Left lung (tissue), 10 donors: Measurements from ENCODE around the gene TMEM14B. TPM values are rescaled to one million over a fixed set of nuclear protein-coding genes. Genes with fewer than 3 reads are reported as not detected.
"Not testable (repeated sequence)": the region's sequence is repeated elsewhere in the genome, so short reads cannot be mapped to it uniquely, and the experiment has no call there.

Experiments
- ATAC-seq: fragments of 200-7000 bp; cut with Tn5 transposase; one replicate; pipeline ENCODE4 v1.9.1; 2020; ENCODE audit warnings: moderate library complexity
- DNase-seq, 4 donors: peaks; one replicate each; pipeline ENCODE4 v3.0.0-alpha.2; 2013 to 2020
- H3K27ac ChIP-seq, 2 donors: fragments of 200-600 bp; sonication (generic) in 1 of 2; one replicate each; pipeline versions ENCODE4 v1.5.0 to v1.8.0; 2020 to 2021
- H3K27me3 ChIP-seq, 2 donors: fragments of 200-600 bp; sonication (generic) in 1 of 2; one replicate each; pipeline versions ENCODE4 v1.5.0 to v1.8.0; 2020 to 2021
- H3K36me3 ChIP-seq, 2 donors: fragments of 200-600 bp; sonication (generic) in 1 of 2; one replicate each; pipeline versions ENCODE4 v1.5.0 to v1.8.0; 2020 to 2021
- H3K4me1 ChIP-seq, 2 donors: fragments of 200-600 bp; one replicate each; pipeline ENCODE4 v1.8.0; 2021
- H3K4me3 ChIP-seq, 2 donors: fragments of 200-600 bp; sonication (generic) in 1 of 2; one replicate each; pipeline versions ENCODE4 v1.5.0 to v1.8.0; 2020 to 2021; ENCODE audit warnings: mild to moderate bottlenecking in 1 of 2
- H3K9me3 ChIP-seq, 2 donors: fragments of 200-600 bp; sonication (generic) in 1 of 2; one replicate each; pipeline versions ENCODE4 v1.5.0 to v1.8.0; 2020 to 2021
- CTCF ChIP-seq, 2 donors: fragments of 200-600 bp; sonication (generic) in 1 of 2; IDR thresholded peaks; one replicate each; pipeline versions ENCODE4 v1.5.0 to v1.8.0; 2021; ENCODE audit warnings: antibody characterized with exemption in 2 of 2
- intact Hi-C, 2 donors: fragments of 100-400 bp; cut with DNase I; formaldehyde crosslinking; loops; one replicate each; pipeline versions ENCODE4 v1.11.2 to v1.14.2; 2022
- polyA plus RNA-seq, 6 donors: library from polyadenylated mRNA; unstranded; fragments of 120-200 nt; gene quantifications; one replicate each; pipeline ENCODE4 v1.2.1, GENCODE V29; 2013; ENCODE audit not compliant: insufficient read length in 6 of 6
- total RNA-seq, 2 donors: library from RNA; stranded (reverse); fragmentation: NEBNext Ultra II Directional; extraction: Animal tissue kit (Norgen Biotek cat#: 25700); gene quantifications; one replicate each; pipeline ENCODE4 v1.2.1, GENCODE V29; 2021
- donor health status: DM: no; HTN: yes; CAD: no.
- donor health status: DM: no; HTN: no; CAD: no.

TMEM14B gene
- total and polyA plus RNA-seq, 8 donors = 71.1 to 117 (median 103) TPM

- H3K4me3 ChIP-seq = peak overlapping the region; percentile 66 to 74
- DNase-seq = peak in 1 of 4 donors; percentile 36
- H3K36me3 ChIP-seq = no peaks in the 10 kb centered on the region
- intact Hi-C loops = no loop called here
- H3K9me3 ChIP-seq = peaks cover 0 to 10% of the 10 kb centered on the region in 2 donors
- no peaks in the 10 kb centered on the region for H3K27me3 ChIP-seq
- peaks cover 10 to 39% of the 10 kb centered on the region in 2 donors for H3K4me1 ChIP-seq
- peak overlapping the region; percentile 84 to 90 for H3K27ac ChIP-seq
- no peak for TF ChIP-seq CTCF (IDR thresholded peaks at IDR 0.05)
- no peak for ATAC-seq
Observed at GRCh38 chr6:10719964-10720264, 27.7 kb upstream of the TMEM14B start.

GRCh38 chr6:10720265-10720959 lies 27.2 kb upstream of the TMEM14B start:
- DNase-seq = peak; percentile 7 to 94 (median 59)
- peak; percentile 36 for ATAC-seq
- Histone ChIP-seq H3K4me3 (peak overlapping the region; percentile 66 to 74), H3K36me3 (peaks cover 0 to under 1% of the 10 kb centered on the region in 2 donors), H3K4me1 (peaks cover 10 to 39% of the 10 kb centered on the region in 2 donors), H3K9me3 (peaks cover 0 to 10% of the 10 kb centered on the region in 2 donors), H3K27me3 (no peaks in the 10 kb centered on the region), H3K27ac (peak overlapping the region; percentile 84 to 90)
- intact Hi-C loops = no loop called here
- TF ChIP-seq CTCF (IDR thresholded peaks at IDR 0.05) = no peak

- intact Hi-C loops, ATAC-seq, H3K9me3 ChIP-seq, H3K36me3 ChIP-seq, H3K27me3 ChIP-seq, DNase-seq: not testable (repeated sequence)
- Histone ChIP-seq H3K4me1 (peaks cover 10 to 39% of the 10 kb centered on the region in 2 donors), H3K27ac (peak overlapping the region; percentile 84 to 90), H3K4me3 (peak overlapping the region; percentile 66 to 74)
Observed at GRCh38 chr6:10720960-10721849, 26.4 kb upstream of the TMEM14B start.

- peak overlapping the region; percentile 86 to 87 for H3K27ac ChIP-seq
- no peak for TF ChIP-seq CTCF (IDR thresholded peaks at IDR 0.05)
- H3K4me3 ChIP-seq = peak overlapping the region; percentile 57 to 65
- no peaks in the 10 kb centered on the region for H3K27me3 ChIP-seq
- peaks cover 10 to 41% of the 10 kb centered on the region in 2 donors for H3K4me1 ChIP-seq
- intact Hi-C loops = no loop called here
- DNase-seq (no peak), ATAC-seq (no peak)
- peaks cover 0 to 14% of the 10 kb centered on the region in 2 donors for H3K36me3 ChIP-seq
- H3K9me3 ChIP-seq = peaks cover 0 to 10% of the 10 kb centered on the region in 2 donors
Observed at GRCh38 chr6:10721850-10722569, 25.6 kb upstream of the TMEM14B start.

GRCh38 chr6:10722570-10722819 lies 25.1 kb upstream of the TMEM14B start:
- Histone ChIP-seq H3K27ac (peak overlapping the region; percentile 86 to 87), H3K4me3 (peak overlapping the region; percentile 57 to 65), H3K36me3 (peaks cover 0 to 14% of the 10 kb centered on the region in 2 donors), H3K9me3 (peaks cover 0 to 10% of the 10 kb centered on the region in 2 donors), H3K27me3 (no peaks in the 10 kb centered on the region), H3K4me1 (peaks cover 10 to 42% of the 10 kb centered on the region in 2 donors)
- ATAC-seq = no peak
- no peak for TF ChIP-seq CTCF (IDR thresholded peaks at IDR 0.05)
- DNase-seq = no peak
- intact Hi-C loops = no loop called here
